GM19193 (cell line): Measurements from ENCODE around the gene ADARB1.

ENCODE experiments used
- POLR2A ChIP-seq: IDR thresholded peaks from 4 replicates; pipeline ENCODE4 v1.6.1; 2011; ENCODE audit not compliant: insufficient read depth, insufficient read length; ENCODE audit errors: extremely low read depth

The ADARB1 gene

DNA sequence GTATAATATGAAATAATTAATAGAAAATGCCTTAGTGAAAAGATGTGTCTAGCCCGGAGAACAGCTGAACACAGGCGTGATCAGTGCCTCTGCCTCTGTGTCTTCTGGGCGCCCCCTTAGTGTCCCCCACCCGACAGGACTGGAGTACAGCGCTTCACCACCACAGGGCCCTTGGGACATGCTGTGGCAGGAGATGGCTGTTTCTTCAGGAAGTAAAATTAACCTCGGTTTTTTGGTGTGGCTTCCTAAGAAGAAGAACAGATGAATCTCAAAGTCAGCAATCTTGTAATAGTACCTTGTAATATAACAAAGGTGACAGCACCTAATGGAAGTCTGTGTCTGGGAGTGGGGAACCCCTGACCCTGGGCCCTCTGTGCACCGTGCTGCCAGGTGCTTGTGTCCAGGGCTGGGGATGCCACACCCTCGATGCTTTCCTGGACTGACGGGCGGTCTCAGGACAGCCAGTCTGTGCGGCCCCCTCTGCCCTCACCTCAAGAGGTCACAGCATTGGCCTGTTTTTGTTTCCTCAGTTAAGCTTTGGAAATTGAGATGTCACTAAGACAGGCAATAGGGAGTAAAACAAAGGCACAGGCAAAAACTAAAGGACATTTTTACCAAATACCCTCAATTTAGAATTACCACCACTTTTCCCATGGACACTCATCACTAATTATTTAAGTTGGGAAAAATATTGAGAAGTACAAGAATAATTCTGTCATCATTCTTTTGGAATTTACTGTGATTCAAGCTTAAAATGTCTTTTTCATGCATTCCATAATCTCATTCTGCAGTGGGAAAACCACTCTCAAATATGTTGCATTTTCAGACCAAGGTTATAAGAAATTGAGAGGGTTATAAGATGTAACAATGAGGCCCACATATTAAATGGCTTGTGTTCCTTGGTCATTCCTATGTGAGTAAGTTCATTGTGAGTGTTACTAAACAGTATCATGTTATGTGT lies 79.3 kb downstream of the ADARB1 start:
- no peak for TF ChIP-seq POLR2A

DNA sequence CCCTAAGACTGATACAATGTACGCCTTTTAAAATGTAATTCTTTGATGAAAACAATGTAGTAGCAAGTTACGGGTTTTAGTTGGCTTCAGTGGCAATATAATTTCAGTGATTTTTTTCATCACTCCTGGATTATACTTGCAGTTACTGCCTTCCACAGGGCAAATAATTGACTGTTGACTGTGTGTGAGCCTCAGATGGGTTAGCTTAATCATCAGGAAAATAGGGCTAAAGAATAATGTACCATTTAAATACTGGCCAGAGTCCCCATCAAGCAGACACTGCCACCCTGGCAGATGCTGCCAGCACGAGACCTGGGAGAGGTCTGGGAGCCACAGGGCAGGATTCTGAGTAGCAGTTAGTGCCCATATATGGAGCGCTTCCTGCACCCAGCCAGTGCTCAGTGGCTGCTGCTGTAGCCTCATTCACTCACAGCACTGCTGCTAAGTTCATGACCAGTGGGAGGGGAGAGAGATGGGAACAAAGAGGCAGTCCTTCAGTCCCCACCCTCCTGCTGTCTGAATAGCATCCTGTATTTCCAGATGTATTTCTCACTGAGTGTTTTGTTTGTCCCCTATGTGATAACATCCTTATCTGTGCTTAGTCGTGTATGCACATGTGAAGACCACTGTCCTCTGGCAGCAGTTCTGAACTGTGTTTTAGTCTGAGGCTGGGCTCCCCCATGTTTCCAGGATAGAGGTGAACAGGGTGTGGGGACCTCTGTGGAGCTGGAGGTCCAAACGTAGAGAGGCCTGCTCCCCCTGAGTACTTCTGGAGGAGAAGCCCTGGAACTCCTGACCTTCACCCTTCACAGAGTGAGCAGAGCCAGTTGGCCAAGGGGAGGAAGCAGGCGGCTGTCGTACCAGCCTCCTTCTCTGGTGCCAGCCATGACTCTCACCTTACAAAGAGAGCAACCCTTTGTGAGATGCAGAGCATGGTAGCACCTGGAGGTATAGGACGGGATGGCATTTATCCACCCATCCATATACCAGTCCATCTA lies 80.4 kb downstream of the ADARB1 start:
- no peak for TF ChIP-seq POLR2A

DNA sequence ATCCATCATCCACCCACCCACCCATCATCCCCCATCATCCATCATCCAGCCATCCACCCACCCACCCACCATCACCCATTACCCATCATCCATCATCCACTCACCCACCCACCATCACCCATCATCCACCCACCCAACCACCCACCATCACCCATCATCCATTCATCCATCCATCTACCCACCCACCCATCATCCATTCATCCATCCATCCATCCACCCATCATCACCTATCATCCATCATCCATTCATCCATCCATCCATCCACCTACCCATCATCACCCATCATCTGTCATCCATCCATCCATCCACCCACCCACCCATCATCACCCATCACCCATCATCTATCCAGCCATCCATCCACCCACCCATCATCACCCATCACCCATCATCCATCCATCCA lies 81.5 kb downstream of the ADARB1 start:
- no peak for TF ChIP-seq POLR2A

DNA sequence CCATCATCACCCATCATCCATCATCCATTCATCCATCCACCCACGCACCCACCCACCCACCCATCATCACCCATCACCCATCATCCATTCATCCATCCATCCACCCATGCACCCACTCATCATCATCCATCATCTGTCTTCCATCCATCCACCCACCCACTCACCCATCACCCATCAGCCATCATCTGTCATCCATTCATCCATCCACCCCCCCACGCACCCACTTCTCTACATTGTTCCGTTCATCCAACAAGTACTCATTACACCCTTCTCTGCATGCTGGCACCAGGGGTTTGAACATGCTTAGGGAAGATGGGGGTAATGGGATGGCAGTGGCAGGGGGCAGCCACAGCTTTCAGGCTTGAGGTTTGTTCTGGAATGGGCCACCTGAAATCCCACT lies 82.1 kb downstream of the ADARB1 start:
- no peak for TF ChIP-seq POLR2A

DNA sequence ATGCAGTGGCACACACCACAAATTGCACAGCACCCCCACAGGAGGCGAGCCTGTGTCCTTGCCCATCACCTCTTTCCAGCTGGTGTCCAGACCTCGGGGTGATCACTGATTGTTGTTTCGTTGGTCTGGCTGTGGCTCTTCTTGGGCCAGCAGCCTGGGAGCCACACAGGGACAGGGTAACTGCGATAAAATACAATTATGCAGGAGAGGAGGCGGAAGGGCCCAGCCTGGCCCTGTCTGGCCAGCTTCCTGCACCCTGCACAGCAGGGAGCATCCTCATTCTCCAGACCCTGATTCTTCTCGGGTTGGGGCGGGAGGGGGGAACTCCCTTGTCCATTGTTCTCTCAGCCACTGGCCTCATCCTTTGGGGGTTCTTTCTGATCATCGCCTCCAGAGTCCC lies 83.6 kb downstream of the ADARB1 start:
- TF ChIP-seq POLR2A = no peak

GRCh38 chr21:45158491-45159423 lies 84.4 kb downstream of the ADARB1 start:
- no peak for TF ChIP-seq POLR2A

DNA sequence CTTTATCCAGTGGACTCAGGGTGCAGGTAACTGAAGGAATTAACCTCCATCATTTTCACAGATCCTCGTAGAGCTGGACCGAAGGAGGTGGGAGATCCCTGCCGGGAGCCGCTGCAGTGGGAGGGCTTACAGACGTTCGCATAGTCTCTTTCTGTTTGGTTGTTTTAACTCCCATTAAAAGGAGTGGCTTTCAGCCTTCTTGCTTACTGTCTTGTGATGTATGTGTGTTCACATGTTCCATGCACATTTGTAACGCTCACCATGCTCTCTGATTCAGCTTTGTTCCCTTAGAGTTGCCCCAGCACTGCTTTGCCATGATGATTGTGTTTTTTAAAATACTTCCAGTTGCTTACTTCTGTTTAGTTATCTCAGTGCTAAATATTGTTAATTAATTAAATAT lies 85.8 kb downstream of the ADARB1 start:
- TF ChIP-seq POLR2A = no peak

DNA sequence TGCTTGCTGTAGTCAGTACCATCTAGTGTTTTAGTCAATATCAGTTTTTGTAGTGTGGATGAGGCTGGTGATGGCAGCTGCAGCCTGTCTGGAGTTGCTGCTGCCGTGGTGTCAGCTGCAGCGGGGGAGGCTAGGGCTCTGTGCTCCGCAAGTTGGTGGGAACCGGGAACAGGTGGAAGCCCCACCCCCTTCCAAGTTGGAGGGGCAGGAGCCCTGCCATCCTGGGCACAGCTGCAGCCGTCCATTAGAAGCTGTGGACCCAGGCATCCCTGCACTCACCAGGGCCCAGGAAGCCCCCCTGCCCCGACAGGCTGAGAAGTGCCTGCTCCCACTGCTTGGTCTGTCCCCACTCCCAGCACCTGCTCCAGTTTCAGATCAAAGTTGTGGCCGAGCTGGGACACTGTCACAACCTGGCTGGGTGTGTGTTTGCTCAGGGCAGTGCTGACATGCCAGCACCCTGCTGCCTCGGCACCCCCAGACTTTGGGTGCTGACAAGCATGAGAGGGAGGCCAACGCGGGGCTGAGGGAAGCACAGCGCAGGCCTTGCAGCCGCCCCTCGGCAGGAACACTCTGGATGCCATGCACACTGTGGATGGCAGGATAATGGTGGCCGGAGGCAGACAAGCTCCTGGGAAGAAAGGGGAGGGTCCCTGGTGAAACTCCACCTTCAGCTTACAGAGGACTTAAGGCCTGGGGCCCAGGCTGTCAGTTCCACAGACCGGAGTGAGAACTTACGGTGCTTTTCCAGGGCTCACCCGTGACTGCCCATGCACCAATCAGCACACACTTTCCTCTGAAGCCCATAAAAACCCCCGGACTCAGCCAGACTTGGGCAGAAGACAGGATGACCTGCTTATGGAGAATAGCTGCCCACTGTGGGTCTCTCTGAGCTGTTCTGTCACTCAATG lies 86.9 kb downstream of the ADARB1 start:
- no peak for TF ChIP-seq POLR2A

GRCh38 chr21:45162115-45162514 lies 87.7 kb downstream of the ADARB1 start:
- TF ChIP-seq POLR2A = no peak

- no peak for TF ChIP-seq POLR2A
These were observed 88.4 kb downstream of the ADARB1 start for GRCh38 chr21:45162809-45163208.

- TF ChIP-seq POLR2A = no peak
These were observed 89.2 kb downstream of the ADARB1 start for GRCh38 chr21:45163413-45164123.

- no peak for TF ChIP-seq POLR2A
These were observed 89.7 kb downstream of the ADARB1 start for GRCh38 chr21:45164124-45164511.

- TF ChIP-seq POLR2A = no peak
These were observed 90.5 kb downstream of the ADARB1 start for GRCh38 chr21:45164838-45165237.
